ENCODE results near the gene GPR84. TPM values are rescaled to one million over a fixed set of nuclear protein-coding genes. Genes with fewer than 3 reads are reported as not detected.

Gene GPR84
- total and polyA plus RNA-seq, 9 of the 15 experiments (the other 6 are each of a cell fraction or from before 2014, with no cell fraction given), result 0.07 to 0.18 (median 0.11) TPM; not detected in 5

DNA sequence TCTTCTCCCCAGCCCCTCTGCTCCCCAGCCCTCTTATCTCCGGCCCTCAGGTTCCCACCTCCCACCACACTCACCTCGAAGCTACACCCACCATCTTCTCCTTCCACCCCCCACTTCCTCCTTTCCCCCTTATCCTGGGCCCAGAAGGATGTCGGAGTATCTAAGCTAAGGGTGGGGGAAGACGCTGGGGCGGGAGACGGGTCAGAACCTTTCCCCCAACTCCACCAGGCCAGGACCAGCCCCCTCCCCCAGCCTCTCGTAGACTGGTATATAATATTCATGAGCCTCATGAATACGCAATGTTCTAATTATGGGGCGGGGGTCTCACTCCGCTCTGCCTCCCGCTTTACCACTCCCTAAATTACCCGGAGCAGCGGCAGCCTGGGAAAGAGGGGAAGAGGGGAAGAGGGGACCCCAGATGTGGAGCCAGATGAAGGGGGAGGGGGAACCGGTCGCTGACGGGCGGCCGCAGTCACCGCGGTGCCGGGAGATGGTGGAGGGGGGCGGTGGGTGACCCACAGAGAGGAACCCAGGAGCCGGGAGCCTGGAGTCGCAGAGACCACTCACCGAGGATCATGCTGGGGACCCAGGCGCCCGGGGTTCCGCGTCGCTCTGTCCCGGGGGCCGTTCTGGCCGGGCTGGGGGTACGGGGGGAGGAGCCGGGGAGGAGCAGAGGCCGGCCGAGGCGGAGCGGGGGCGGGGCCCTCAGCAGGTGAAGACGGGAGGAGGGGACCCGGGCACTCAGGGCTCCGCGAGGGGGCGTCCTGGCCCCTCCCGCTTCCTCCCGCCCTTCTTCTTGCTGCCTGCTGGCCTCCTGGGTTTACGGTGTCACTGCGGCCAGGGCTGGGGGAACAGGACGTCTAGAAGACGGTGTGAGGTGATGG is 26.6 kb upstream of the GPR84 start (continued):
- TF ChIP-seq, protein P1, sequence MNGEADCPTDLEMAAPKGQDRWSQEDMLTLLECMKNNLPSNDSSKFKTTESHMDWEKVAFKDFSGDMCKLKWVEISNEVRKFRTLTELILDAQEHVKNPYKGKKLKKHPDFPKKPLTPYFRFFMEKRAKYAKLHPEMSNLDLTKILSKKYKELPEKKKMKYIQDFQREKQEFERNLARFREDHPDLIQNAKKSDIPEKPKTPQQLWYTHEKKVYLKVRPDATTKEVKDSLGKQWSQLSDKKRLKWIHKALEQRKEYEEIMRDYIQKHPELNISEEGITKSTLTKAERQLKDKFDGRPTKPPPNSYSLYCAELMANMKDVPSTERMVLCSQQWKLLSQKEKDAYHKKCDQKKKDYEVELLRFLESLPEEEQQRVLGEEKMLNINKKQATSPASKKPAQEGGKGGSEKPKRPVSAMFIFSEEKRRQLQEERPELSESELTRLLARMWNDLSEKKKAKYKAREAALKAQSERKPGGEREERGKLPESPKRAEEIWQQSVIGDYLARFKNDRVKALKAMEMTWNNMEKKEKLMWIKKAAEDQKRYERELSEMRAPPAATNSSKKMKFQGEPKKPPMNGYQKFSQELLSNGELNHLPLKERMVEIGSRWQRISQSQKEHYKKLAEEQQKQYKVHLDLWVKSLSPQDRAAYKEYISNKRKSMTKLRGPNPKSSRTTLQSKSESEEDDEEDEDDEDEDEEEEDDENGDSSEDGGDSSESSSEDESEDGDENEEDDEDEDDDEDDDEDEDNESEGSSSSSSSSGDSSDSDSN (IDR thresholded peaks at IDR 0.05; ENCODE audit: borderline replicate concordance in 1 of 2, low read depth in 2 of 2, low read length in 2 of 2), result 0 out of 4 replicates have a peak, but pooled peaks of 1 of the 2 experiments have one; percentile 44
- TF ChIP-seq ZBTB17 (CRISPR knock-in tag; IDR thresholded peaks at IDR 0.05) (no peak), BCL6 (CRISPR knock-in tag; IDR thresholded peaks at IDR 0.05) (no peak), ZKSCAN3 (CRISPR knock-in tag; IDR thresholded peaks at IDR 0.05) (no peak), HNRNPUL1 (IDR thresholded peaks at IDR 0.05; ENCODE audit: low read length) (no peak), CHD2 (IDR thresholded peaks at IDR 0.05; ENCODE audit: low read depth, low read length) (no peak), MEF2D (tag; conservative IDR thresholded peaks at IDR 0.05; ENCODE audit: low read depth) (no peak), TAF1 (IDR thresholded peaks at IDR 0.05; ENCODE audit: control insufficient read depth, extremely low read depth, insufficient read depth, low read length, severe bottlenecking) (peak; percentile 77), ZNF311 (CRISPR knock-in tag; IDR thresholded peaks at IDR 0.05) (no peak), PHTF2 (CRISPR knock-in tag; IDR thresholded peaks at IDR 0.05) (no peak), SMAD1 (IDR thresholded peaks at IDR 0.05; ENCODE audit: low read depth, low read length, partially characterized antibody) (no peak), RUNX1 (IDR thresholded peaks at IDR 0.05; ENCODE audit: low read depth) (no peak; the same call in 1 of the 2 replicates), YY1 (IDR thresholded peaks at IDR 0.05; ENCODE audit: borderline replicate concordance in 1 of 3, control insufficient read depth in 1 of 3, extremely low read depth in 1 of 3, insufficient read depth in 3 of 3, insufficient read length in 1 of 3, insufficient replicate concordance in 2 of 3, low read depth in 1 of 3, low read length in 2 of 3) (peak in 1 of 3 experiments; percentile 39), DMBX1 (CRISPR knock-in tag; IDR thresholded peaks at IDR 0.05; ENCODE audit: borderline replicate concordance) (no peak), SIX5 (IDR thresholded peaks at IDR 0.05; ENCODE audit: borderline replicate concordance in 1 of 2, insufficient read depth in 1 of 2, low read depth in 1 of 2, low read length in 2 of 2) (no peak), SMARCC2 (IDR thresholded peaks at IDR 0.05; ENCODE audit: low read depth) (no peak)
- TF ChIP-seq, protein P2, sequence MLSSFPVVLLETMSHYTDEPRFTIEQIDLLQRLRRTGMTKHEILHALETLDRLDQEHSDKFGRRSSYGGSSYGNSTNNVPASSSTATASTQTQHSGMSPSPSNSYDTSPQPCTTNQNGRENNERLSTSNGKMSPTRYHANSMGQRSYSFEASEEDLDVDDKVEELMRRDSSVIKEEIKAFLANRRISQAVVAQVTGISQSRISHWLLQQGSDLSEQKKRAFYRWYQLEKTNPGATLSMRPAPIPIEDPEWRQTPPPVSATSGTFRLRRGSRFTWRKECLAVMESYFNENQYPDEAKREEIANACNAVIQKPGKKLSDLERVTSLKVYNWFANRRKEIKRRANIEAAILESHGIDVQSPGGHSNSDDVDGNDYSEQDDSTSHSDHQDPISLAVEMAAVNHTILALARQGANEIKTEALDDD (IDR thresholded peaks at IDR 0.05), result no peak; the same call in 1 of the 2 replicates
- TF ChIP-seq, protein P3, sequence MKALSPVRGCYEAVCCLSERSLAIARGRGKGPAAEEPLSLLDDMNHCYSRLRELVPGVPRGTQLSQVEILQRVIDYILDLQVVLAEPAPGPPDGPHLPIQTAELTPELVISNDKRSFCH (CRISPR knock-in tag; IDR thresholded peaks at IDR 0.05), result no peak
- TF ChIP-seq, protein P3 (tag; IDR thresholded peaks at IDR 0.05), result no peak
- TF ChIP-seq, protein P4, sequence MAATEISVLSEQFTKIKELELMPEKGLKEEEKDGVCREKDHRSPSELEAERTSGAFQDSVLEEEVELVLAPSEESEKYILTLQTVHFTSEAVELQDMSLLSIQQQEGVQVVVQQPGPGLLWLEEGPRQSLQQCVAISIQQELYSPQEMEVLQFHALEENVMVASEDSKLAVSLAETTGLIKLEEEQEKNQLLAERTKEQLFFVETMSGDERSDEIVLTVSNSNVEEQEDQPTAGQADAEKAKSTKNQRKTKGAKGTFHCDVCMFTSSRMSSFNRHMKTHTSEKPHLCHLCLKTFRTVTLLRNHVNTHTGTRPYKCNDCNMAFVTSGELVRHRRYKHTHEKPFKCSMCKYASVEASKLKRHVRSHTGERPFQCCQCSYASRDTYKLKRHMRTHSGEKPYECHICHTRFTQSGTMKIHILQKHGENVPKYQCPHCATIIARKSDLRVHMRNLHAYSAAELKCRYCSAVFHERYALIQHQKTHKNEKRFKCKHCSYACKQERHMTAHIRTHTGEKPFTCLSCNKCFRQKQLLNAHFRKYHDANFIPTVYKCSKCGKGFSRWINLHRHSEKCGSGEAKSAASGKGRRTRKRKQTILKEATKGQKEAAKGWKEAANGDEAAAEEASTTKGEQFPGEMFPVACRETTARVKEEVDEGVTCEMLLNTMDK (IDR thresholded peaks at IDR 0.05; ENCODE audit: borderline replicate concordance, insufficient read depth, low read depth, low read length, poor library complexity, severe bottlenecking), result peak; percentile 100

All from K562 (cell line).